ENCODE measurements around the gene CEP170.

Gene CEP170

DNA sequence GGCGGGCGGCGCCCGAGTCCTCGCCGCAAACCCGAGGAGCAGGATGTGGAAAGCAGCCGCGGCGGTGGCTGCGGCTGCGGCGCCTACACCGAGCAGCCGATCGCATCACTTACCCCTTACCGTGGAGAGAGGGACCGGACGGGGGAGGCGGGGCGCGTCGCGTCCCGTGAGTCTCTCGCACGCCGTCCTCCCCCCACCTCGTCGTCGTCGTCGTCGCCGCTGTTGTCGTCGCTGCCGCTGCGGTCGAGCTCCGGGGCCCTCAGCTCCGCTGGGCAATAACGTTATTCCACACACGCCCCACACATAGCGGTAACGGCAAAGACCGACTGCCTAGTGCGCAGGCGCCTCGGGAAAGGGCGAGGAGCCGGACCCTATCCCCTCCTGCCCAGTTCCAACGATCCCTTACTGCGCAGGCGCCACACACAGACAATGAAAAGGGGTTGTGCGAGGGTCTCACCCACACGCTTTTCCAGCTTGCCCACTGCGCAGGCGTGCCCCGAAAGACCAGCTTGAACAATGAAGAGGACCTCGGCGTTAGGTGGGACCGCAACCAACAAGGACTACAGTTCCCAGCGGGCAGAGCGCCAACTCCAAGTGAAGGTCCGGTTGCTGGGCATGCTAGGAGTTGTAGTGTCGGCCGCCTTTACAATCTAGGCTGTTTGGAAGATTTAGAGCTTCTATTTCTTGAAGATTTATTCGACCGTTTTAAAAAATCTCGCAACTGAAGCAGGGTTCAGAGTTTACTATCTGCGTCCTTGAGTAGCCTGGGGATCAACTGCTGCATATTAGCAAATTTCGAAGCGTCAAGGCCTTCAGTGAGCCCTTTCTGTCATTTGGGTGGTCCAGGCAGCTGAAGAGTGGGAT lies at the start of gene CEP170:
CEP170 (minus strand) TSS at position 355 of the 864 bp plus-strand sequence. CDS start 30,001 bp downstream, outside the sequence.
- Histone ChIP-seq H3K27me3 (no peaks in the 10 kb centered on the region), H3K9me3 (peaks cover 14% of the 10 kb centered on the region), H4K20me1 (peaks cover 41% of the 10 kb centered on the region), H3K9ac (peak within 1 kb of the TSS; percentile 88), H3K4me3 (peak within 1 kb of the TSS; percentile 86), H3K4me1 (peaks cover 22% of the 10 kb centered on the region), H3K36me3 (peaks cover 16% of the 10 kb centered on the region; the same call in 1 of the 2 replicates), H3K27ac (peak within 1 kb of the TSS; percentile 94), H3K4me2 (peak within 1 kb of the TSS; percentile 94)
- TF ChIP-seq Cebpa-rat (IDR thresholded peaks at IDR 0.05) = no peak

DNA sequence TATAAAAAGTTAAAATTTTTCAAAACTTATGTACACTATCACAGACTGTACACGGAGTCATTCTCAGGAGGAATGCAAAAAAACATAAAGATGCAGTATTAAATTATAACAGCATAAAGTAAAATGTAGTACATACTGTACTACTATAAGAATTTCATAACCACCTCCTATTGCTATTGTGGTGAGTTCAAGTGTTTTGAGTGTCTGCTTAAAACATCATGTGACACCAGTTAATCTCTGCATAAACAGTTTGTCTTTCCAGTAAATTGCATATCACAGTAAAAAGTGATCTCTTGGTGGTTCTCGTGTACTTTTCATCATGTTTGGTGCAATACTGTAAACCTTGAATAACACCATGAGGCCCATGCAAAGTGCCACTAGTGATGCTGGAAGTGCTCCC lies 46.0 kb upstream of the CEP170 start:
- H3K27me3 ChIP-seq = no peaks in the 10 kb centered on the region
- H3K4me1 ChIP-seq = no peaks in the 10 kb centered on the region
- no peak for TF ChIP-seq Cebpa-rat (IDR thresholded peaks at IDR 0.05)
- H3K36me3 ChIP-seq = peaks cover 19% of the 10 kb centered on the region; the same call in 1 of the 2 replicates
- no peak overlapping the region for H3K4me3 ChIP-seq
- H4K20me1 ChIP-seq = no peaks in the 10 kb centered on the region
- H3K9ac ChIP-seq = no peak overlapping the region
- H3K9me3 ChIP-seq = peaks cover 24% of the 10 kb centered on the region
- H3K27ac ChIP-seq = no peak overlapping the region
- no peak overlapping the region for H3K4me2 ChIP-seq

- Histone ChIP-seq H3K9ac (no peak overlapping the region), H3K4me1 (no peaks in the 10 kb centered on the region), H3K27me3 (no peaks in the 10 kb centered on the region), H3K27ac (no peak overlapping the region), H3K4me2 (no peak overlapping the region), H3K36me3 (peaks cover 23% of the 10 kb centered on the region; the same call in 1 of the 2 replicates), H4K20me1 (no peaks in the 10 kb centered on the region), H3K4me3 (no peak overlapping the region), H3K9me3 (peaks cover 40% of the 10 kb centered on the region)
- TF ChIP-seq Cebpa-rat (IDR thresholded peaks at IDR 0.05) = no peak
These were observed 44.0 kb upstream of the CEP170 start for GRCh38 chr1:243299069-243299468.

DNA sequence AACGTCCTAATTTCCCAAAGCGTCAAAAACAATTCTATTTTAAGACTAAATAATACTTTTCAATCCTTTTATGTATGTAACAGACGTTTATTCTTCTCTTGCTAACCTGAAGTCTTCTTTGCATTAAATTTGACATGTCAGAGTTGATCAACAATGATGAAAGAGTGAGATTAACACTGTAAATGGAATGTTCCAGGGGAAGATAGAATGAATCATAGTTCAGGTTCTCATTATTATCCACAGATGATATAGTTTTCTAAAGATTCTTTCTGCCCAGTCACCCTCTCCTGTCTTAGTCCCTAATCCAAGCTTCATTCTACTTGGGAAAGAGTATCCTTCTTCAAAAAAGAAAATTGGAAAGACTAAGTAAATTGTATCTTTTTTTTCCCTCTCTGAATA lies 39.6 kb upstream of the CEP170 start:
- Histone ChIP-seq H4K20me1 (no peaks in the 10 kb centered on the region), H3K4me1 (0 out of 2 replicates have a peak, but pooled peaks cover 8% of the 10 kb centered on the region), H3K9ac (no peak overlapping the region), H3K27ac (no peak overlapping the region), H3K36me3 (peaks cover 36% of the 10 kb centered on the region), H3K4me3 (no peak overlapping the region), H3K27me3 (no peaks in the 10 kb centered on the region), H3K9me3 (peaks cover 43% of the 10 kb centered on the region), H3K4me2 (no peak overlapping the region)
- no peak for TF ChIP-seq Cebpa-rat (IDR thresholded peaks at IDR 0.05)

DNA sequence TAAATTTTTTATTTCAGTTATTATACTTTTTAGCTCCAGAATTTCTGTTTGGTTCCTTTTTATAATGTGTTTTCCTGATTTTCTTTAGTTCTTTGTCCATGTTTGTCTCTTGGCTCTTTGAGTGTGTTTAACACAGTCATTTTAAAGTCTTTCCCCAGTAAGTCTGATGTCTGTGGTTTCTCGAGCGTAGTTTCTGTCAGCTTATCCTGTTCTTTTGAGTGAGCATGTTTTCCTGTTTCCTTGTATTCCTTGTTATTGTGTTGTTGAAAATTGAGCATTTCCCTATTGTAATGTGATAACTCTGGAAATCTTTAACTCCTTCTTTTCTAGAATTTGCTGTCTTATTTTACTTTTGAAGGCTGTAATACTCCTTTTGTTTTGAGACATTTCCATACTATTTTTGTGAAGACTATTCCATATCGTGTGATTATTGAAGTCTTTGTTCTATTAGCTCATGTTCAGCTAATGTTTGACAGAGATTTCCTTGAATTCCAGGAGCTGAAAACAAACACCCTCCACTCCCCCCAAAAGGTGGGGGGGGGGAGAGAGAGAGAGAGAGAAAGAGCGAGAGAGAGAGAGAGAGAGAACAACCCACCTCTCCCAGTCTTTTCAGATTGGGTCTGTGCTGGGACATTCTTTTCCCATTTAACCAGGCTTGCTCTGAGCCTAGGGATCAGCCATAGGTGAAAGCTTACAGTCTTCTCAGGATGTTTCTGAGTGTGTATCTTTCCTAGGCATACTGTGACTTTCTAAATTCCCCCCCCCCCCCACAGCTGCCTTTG lies 39.1 kb upstream of the CEP170 start:
- H3K36me3 ChIP-seq = peaks cover 38% of the 10 kb centered on the region
- H4K20me1 ChIP-seq = no peaks in the 10 kb centered on the region
- 0 out of 2 replicates have a peak, but pooled peaks cover 8% of the 10 kb centered on the region for H3K4me1 ChIP-seq
- peaks cover 45% of the 10 kb centered on the region for H3K9me3 ChIP-seq
- no peak overlapping the region for H3K4me2 ChIP-seq
- H3K4me3 ChIP-seq = no peak overlapping the region
- H3K27ac ChIP-seq = no peak overlapping the region
- no peaks in the 10 kb centered on the region for H3K27me3 ChIP-seq
- no peak overlapping the region for H3K9ac ChIP-seq
- no peak for TF ChIP-seq Cebpa-rat (IDR thresholded peaks at IDR 0.05)

DNA sequence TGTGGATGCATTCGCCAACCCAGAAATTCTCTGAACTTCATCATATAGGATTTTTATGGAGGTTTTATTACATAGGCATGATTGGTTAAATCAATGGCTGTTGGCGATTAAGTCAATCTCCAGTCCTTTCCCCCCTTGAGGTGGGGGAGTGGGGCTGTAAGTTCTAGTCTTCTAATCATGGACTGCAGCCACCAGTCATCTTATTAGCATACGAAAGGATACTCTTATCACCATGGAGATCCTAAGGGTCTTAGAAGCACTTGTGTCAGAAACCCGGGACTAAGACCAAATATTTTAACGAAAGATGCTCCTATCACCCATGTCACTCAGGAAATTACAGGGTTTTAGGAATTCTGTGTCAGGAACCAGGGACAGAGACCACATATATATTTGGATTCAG lies 37.0 kb upstream of the CEP170 start:
- TF ChIP-seq Cebpa-rat (IDR thresholded peaks at IDR 0.05) = no peak
- no peaks in the 10 kb centered on the region for H3K27me3 ChIP-seq
- no peak overlapping the region for H3K27ac ChIP-seq

GRCh38 chr1:243291292-243291691 lies 36.2 kb upstream of the CEP170 start:
- Histone ChIP-seq H3K4me3 (no peak overlapping the region), H3K27me3 (no peaks in the 10 kb centered on the region), H3K9me3 (peaks cover 47% of the 10 kb centered on the region), H3K27ac (no peak overlapping the region), H3K36me3 (peaks cover 48% of the 10 kb centered on the region), H4K20me1 (no peaks in the 10 kb centered on the region), H3K4me1 (peaks cover 29% of the 10 kb centered on the region), H3K9ac (no peak overlapping the region), H3K4me2 (no peak overlapping the region)
- no peak for TF ChIP-seq Cebpa-rat (IDR thresholded peaks at IDR 0.05)

More for the DNA sequence above, 37.0 kb upstream of the CEP170 start:
- Histone ChIP-seq H4K20me1 (no peaks in the 10 kb centered on the region), H3K36me3 (peaks cover 48% of the 10 kb centered on the region), H3K4me3 (no peak overlapping the region), H3K9me3 (peaks cover 47% of the 10 kb centered on the region), H3K4me1 (peaks cover 21% of the 10 kb centered on the region), H3K4me2 (no peak overlapping the region), H3K9ac (no peak overlapping the region)

GRCh38 chr1:243288062-243288461 lies 33.0 kb upstream of the CEP170 start:
- Histone ChIP-seq H4K20me1 (no peaks in the 10 kb centered on the region), H3K9ac (0 out of 2 replicates have a peak overlapping the region, but pooled peaks have one; percentile 46), H3K36me3 (peaks cover 34% of the 10 kb centered on the region), H3K27ac (peak overlapping the region; percentile 58; the same call in 1 of the 2 replicates), H3K4me1 (peaks cover 36% of the 10 kb centered on the region), H3K4me2 (peak overlapping the region; percentile 42), H3K4me3 (no peak overlapping the region), H3K9me3 (peaks cover 23% of the 10 kb centered on the region), H3K27me3 (no peaks in the 10 kb centered on the region)
- TF ChIP-seq Cebpa-rat (IDR thresholded peaks at IDR 0.05) = no peak

- Histone ChIP-seq H3K4me2 (peak overlapping the region; percentile 42), H3K9me3 (peaks cover 23% of the 10 kb centered on the region), H3K36me3 (peaks cover 30% of the 10 kb centered on the region), H4K20me1 (no peaks in the 10 kb centered on the region), H3K4me1 (peaks cover 36% of the 10 kb centered on the region), H3K27me3 (no peaks in the 10 kb centered on the region), H3K9ac (no peak overlapping the region), H3K4me3 (no peak overlapping the region), H3K27ac (peak overlapping the region; percentile 58; the same call in 1 of the 2 replicates)
- no peak for TF ChIP-seq Cebpa-rat (IDR thresholded peaks at IDR 0.05)
These were observed 32.6 kb upstream of the CEP170 start for GRCh38 chr1:243287652-243288051.

GRCh38 chr1:243287123-243287460 lies 32.0 kb upstream of the CEP170 start:
- TF ChIP-seq Cebpa-rat (IDR thresholded peaks at IDR 0.05) = no peak
- Histone ChIP-seq H3K9ac (no peak overlapping the region), H3K4me3 (no peak overlapping the region), H3K36me3 (peaks cover 25% of the 10 kb centered on the region), H3K9me3 (peaks cover 19% of the 10 kb centered on the region), H3K4me2 (peak overlapping the region; percentile 42), H3K27me3 (no peaks in the 10 kb centered on the region), H3K27ac (peak overlapping the region; percentile 65), H3K4me1 (peaks cover 36% of the 10 kb centered on the region), H4K20me1 (no peaks in the 10 kb centered on the region)
